Bronchial epithelial cell (primary cell): ENCODE data around the gene LEMD2. TPM values are rescaled to one million over a fixed set of nuclear protein-coding genes. Genes with fewer than 3 reads are reported as not detected.

Source experiments
- DNase-seq: peaks from one replicate; pipeline ENCODE4 v3.0.0-alpha.2; 2010; ENCODE audit warnings: low read depth
- FAIRE-seq: peaks from 2 replicates; lab custom pipeline; 2011; peaks lifted over from hg19 to GRCh38; lab: Jason Lieb, UNC
- H3K27me3 ChIP-seq: 2 replicates; pipeline ENCODE4 v1.5.1; 2011; ENCODE audit warnings: low read length; ENCODE audit not compliant: control insufficient read depth, insufficient read depth
- H3K36me3 ChIP-seq: 2 replicates; pipeline ENCODE4 v1.5.1; 2011; ENCODE audit warnings: low read length; ENCODE audit not compliant: control insufficient read depth, insufficient read depth
- H3K4me3 ChIP-seq: 2 replicates; pipeline ENCODE4 v1.5.1; 2011; ENCODE audit warnings: mild to moderate bottlenecking, low read depth, low read length, control low read depth
- CTCF ChIP-seq: IDR thresholded peaks from 2 replicates; pipeline ENCODE4 v1.5.1; 2011; ENCODE audit warnings: mild to moderate bottlenecking, moderate library complexity, low read length, control low read depth, inconsistent platforms; ENCODE audit not compliant: insufficient read depth, severe bottlenecking
- total RNA-seq: library from RNA; depleted of rRNA; stranded (reverse); fragments of >200 nt; gene quantifications from 2 replicates; pipeline ENCODE4 v1.2.1, GENCODE V29; 2014

LEMD2 gene
- total RNA-seq, 1 donor from 2014 or later, result 66.9 TPM

- no peak for TF ChIP-seq CTCF
- no peaks in the 10 kb centered on the region for H3K27me3 ChIP-seq
- FAIRE-seq (no peak), DNase-seq (no peak)
- H3K4me3 ChIP-seq, result no peak overlapping the region
- peaks cover 41% of the 10 kb centered on the region for H3K36me3 ChIP-seq
Measured at GRCh38 chr6:33782561-33782960, 6.4 kb downstream of the LEMD2 start.

DNA sequence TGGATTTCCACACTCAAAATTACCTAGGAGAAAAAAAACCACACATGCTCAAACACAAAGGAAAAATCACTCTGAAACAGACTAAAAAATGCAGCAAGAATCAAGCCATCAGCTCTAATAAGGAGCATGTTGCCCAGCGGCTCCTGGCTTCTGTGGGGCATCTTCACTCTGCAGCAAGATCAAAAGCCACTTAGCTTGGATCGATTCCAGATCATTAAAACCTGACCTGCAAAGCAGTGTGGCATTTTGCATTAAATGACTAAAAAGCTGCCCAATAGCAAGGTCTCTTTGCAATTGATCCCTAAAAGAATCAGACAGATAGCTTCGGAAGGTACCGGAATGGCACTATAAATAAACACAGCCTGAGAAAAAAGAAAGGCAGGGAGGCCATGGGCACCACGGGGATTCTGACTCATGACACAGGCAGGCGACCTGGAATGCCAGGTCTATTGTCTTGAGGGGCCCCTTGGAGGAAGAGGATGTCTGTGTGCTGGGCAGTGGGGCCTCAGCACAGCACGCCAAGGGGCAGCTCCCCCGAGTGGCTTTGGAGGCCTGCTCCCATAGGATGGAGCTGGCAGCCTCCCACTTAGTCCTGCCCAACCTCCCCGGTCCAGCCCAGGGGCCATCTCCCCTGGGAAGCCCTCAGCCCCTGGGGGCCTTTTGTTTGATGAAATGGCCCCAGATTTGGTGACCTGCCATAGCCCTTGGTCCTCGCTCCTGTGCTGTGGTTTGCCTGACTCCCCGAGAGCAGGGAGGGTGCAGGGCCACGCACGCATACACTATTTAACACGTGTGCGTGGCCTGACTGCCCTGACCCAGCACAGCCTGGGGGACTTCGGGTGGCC is 7.6 kb downstream of the LEMD2 start:
- H3K4me3 ChIP-seq, result no peak overlapping the region
- TF ChIP-seq CTCF, result no peak
- H3K36me3 ChIP-seq, result peaks cover 50% of the 10 kb centered on the region
- H3K27me3 ChIP-seq, result no peaks in the 10 kb centered on the region
- DNase-seq, result peak; percentile 30
- no peak for FAIRE-seq

- TF ChIP-seq CTCF, result no peak
- H3K27me3 ChIP-seq, result no peaks in the 10 kb centered on the region
- H3K4me3 ChIP-seq, result no peak overlapping the region
- FAIRE-seq (no peak), DNase-seq (no peak)
- peaks cover 56% of the 10 kb centered on the region for H3K36me3 ChIP-seq
Measured at GRCh38 chr6:33779895-33780294, 9.0 kb downstream of the LEMD2 start.

GRCh38 chr6:33779290-33779689 is 9.6 kb downstream of the LEMD2 start:
- DNase-seq (no peak), FAIRE-seq (no peak)
- no peak overlapping the region for H3K4me3 ChIP-seq
- H3K36me3 ChIP-seq, result peaks cover 54% of the 10 kb centered on the region
- H3K27me3 ChIP-seq, result no peaks in the 10 kb centered on the region
- TF ChIP-seq CTCF, result no peak

- TF ChIP-seq CTCF, result no peak
- DNase-seq, result no peak
- Histone ChIP-seq H3K27me3 (no peaks in the 10 kb centered on the region), H3K36me3 (peaks cover 52% of the 10 kb centered on the region), H3K4me3 (no peak overlapping the region)
- no peak for FAIRE-seq
Measured at GRCh38 chr6:33778444-33779121, 10.3 kb downstream of the LEMD2 start.
